ENCODE measurements around the gene RGS10. TPM values are rescaled to one million over a fixed set of nuclear protein-coding genes. Genes with fewer than 3 reads are reported as not detected.

The RGS10 gene
- polyA plus RNA-seq, 3 donors = 57.1 to 87.2 (median 75.8) TPM

- intact Hi-C loops (cut with micrococcal nuclease) = no loop called here
- Mint-ChIP-seq H3K9me3 (no peaks in the 10 kb centered on the region), H3K4me3 (no peak overlapping the region), H3K27ac (peak overlapping the region in 1 of 7 donors; percentile 54), H3K36me3 (peaks cover 9 to 24% of the 10 kb centered on the region in 2 donors), H3K4me1 (no peaks in the 10 kb centered on the region), H3K27me3 (ENCODE audit: low read depth in 3 of 3) (peaks cover 1 to 2% (median 2%) of the 10 kb centered on the region in 3 donors)
- Histone ChIP-seq H3K36me3 (replicated peaks in 1 of 2; ENCODE audit: control insufficient read depth in 1 of 2, insufficient read depth in 2 of 2, low read length in 2 of 2) (peaks cover 3 to 6% of the 10 kb centered on the region in 2 donors), H3K9me3 (replicated peaks in 1 of 2; ENCODE audit: control insufficient read depth in 1 of 2, insufficient read depth in 1 of 2, low read length in 2 of 2) (no peaks in the 10 kb centered on the region), H3K27me3 (ENCODE audit: control insufficient read depth in 2 of 2, insufficient read depth in 2 of 2, low read length in 2 of 2) (no peaks in the 10 kb centered on the region), H3K4me3 (replicated peaks in 1 of 3; ENCODE audit: low read depth in 2 of 3, low read length in 3 of 3) (no peak overlapping the region), H3K4me2 (replicated peaks; ENCODE audit: extremely low read depth, low read length, poor library complexity, severe bottlenecking) (no peak overlapping the region), H4K20me1 (ENCODE audit: insufficient read depth, low read length) (no peaks in the 10 kb centered on the region), H3K4me1 (ENCODE audit: control insufficient read depth in 1 of 2, insufficient read depth in 2 of 2, low read length in 2 of 2) (no peaks in the 10 kb centered on the region), H3K79me2 (ENCODE audit: insufficient read depth, low read length) (no peaks in the 10 kb centered on the region), H3K9ac (ENCODE audit: insufficient read depth, low read length, poor library complexity, severe bottlenecking) (no peak overlapping the region), H2AFZ (ENCODE audit: insufficient read depth, low read depth, low read length, poor library complexity, severe bottlenecking) (no peak overlapping the region), H3K27ac (ENCODE audit: low read depth in 1 of 2, low read length in 2 of 2) (no peak overlapping the region)
- 95% methylated on average over 7 of the region's 7 CpGs for WGBS (ENCODE audit: insufficient coverage)
- no peak for TF ChIP-seq CTCF (IDR thresholded peaks at IDR 0.05)
- no peak for DNase-seq
Observed at GRCh38 chr10:119456435-119456810, 86.1 kb downstream of the RGS10 start.

- Histone ChIP-seq H3K4me2 (replicated peaks; ENCODE audit: extremely low read depth, low read length, poor library complexity, severe bottlenecking) (no peak overlapping the region), H3K27ac (ENCODE audit: low read depth in 1 of 2, low read length in 2 of 2) (no peak overlapping the region), H3K4me1 (ENCODE audit: control insufficient read depth in 1 of 2, insufficient read depth in 2 of 2, low read length in 2 of 2) (no peaks in the 10 kb centered on the region), H3K27me3 (ENCODE audit: control insufficient read depth in 2 of 2, insufficient read depth in 2 of 2, low read length in 2 of 2) (no peaks in the 10 kb centered on the region), H3K9me3 (replicated peaks in 1 of 2; ENCODE audit: control insufficient read depth in 1 of 2, insufficient read depth in 1 of 2, low read length in 2 of 2) (no peaks in the 10 kb centered on the region), H2AFZ (ENCODE audit: insufficient read depth, low read depth, low read length, poor library complexity, severe bottlenecking) (no peak overlapping the region), H4K20me1 (ENCODE audit: insufficient read depth, low read length) (no peaks in the 10 kb centered on the region), H3K36me3 (replicated peaks in 1 of 2; ENCODE audit: control insufficient read depth in 1 of 2, insufficient read depth in 2 of 2, low read length in 2 of 2) (peaks cover 3 to 6% of the 10 kb centered on the region in 2 donors), H3K9ac (ENCODE audit: insufficient read depth, low read length, poor library complexity, severe bottlenecking) (no peak overlapping the region), H3K79me2 (ENCODE audit: insufficient read depth, low read length) (no peaks in the 10 kb centered on the region), H3K4me3 (replicated peaks in 1 of 3; ENCODE audit: low read depth in 2 of 3, low read length in 3 of 3) (no peak overlapping the region)
- no peak for DNase-seq
- Mint-ChIP-seq H3K4me3 (no peak overlapping the region), H3K36me3 (peaks cover 9 to 24% of the 10 kb centered on the region in 2 donors), H3K27ac (no peak overlapping the region), H3K27me3 (ENCODE audit: low read depth in 3 of 3) (peaks cover 0 to 2% (median 2%) of the 10 kb centered on the region in 3 donors), H3K4me1 (no peaks in the 10 kb centered on the region), H3K9me3 (no peaks in the 10 kb centered on the region)
- intact Hi-C loops (cut with micrococcal nuclease) = no loop called here
- 87% methylated on average over 15 of the region's 23 CpGs for WGBS (ENCODE audit: insufficient coverage)
- TF ChIP-seq CTCF (IDR thresholded peaks at IDR 0.05) = no peak
Observed at GRCh38 chr10:119455609-119456434, 86.7 kb downstream of the RGS10 start.
